HEK293 (cell line): ENCODE data around the gene SH2D2A.

ENCODE experiments used
- CTCF ChIA-PET: fragments of 350-600 bp; formaldehyde crosslinking; extraction: SDS; loops from one replicate; lab custom pipeline; 2021; ENCODE audit warnings: antibody characterized with exemption; lab: Yijun Ruan, JAX
- POLR2A ChIA-PET: fragments of 300-600 bp; formaldehyde crosslinking; extraction: SDS; loops from one replicate; lab custom pipeline; 2020; ENCODE audit warnings: antibody characterized with exemption, inconsistent platforms; lab: Yijun Ruan, JAX
- H3K27ac ChIP-seq: fragments of 200-500 bp; sonication (Bioruptor generic); 2 replicates; pipeline ENCODE4 v1.5.1; 2014; ENCODE audit warnings: low read depth, low read length, control low read depth, inconsistent platforms; ENCODE audit errors: extremely low read depth
- H3K36me3 ChIP-seq, 2 experiments: fragments of 200-500 bp in 1 of 2; sonication (Bioruptor generic) in 1 of 2; 1 replicate in 1 of 2; 2 replicates in 1 of 2; pipeline ENCODE4 v1.5.1; 2014 to 2017; ENCODE audit warnings: inconsistent platforms in 2 of 2, low read length in 2 of 2; ENCODE audit not compliant: control insufficient read depth in 2 of 2, insufficient read depth in 1 of 2
- H3K4me1 ChIP-seq: fragments of 200-500 bp; sonication (Bioruptor generic); 2 replicates; pipeline ENCODE4 v1.5.1; 2014; ENCODE audit warnings: mild to moderate bottlenecking, low read length, inconsistent platforms; ENCODE audit not compliant: control insufficient read depth, insufficient read depth
- H3K4me3 ChIP-seq: 2 replicates; pipeline ENCODE4 v1.5.1; 2011; ENCODE audit warnings: low read depth, mild to moderate bottlenecking, control low read depth, low read length, moderate library complexity
- H3K9me3 ChIP-seq: fragments of 200-500 bp; sonication (Bioruptor generic); 2 replicates; pipeline ENCODE4 v1.5.1; 2014; ENCODE audit warnings: low read depth, low read length, inconsistent platforms; ENCODE audit not compliant: control insufficient read depth, insufficient read depth
- BCL11B ChIP-seq: fragments of 450-650 bp; formaldehyde crosslinking; IDR thresholded peaks from 2 replicates; pipeline ENCODE4 v1.5.1; 2016; ENCODE audit warnings: low read depth, missing biosample characterization, missing genetic modification characterization
- EGR2 ChIP-seq: fragments of 450-650 bp; formaldehyde crosslinking; IDR thresholded peaks from 2 replicates; pipeline ENCODE4 v1.5.1; 2016; ENCODE audit warnings: low read depth, missing biosample characterization, missing genetic modification characterization
- GLIS1 ChIP-seq: fragments of 450-650 bp; formaldehyde crosslinking; IDR thresholded peaks from 2 replicates; pipeline ENCODE4 v1.5.1; 2016; ENCODE audit warnings: missing biosample characterization, missing genetic modification characterization
- KLF7 ChIP-seq: fragments of 450-650 bp; formaldehyde crosslinking; IDR thresholded peaks from 2 replicates; pipeline ENCODE4 v1.5.1; 2016; ENCODE audit warnings: missing biosample characterization, missing genetic modification characterization, borderline replicate concordance
- MEIS1 ChIP-seq: sonication (generic); formaldehyde crosslinking; IDR thresholded peaks from 2 replicates; pipeline ENCODE4 v1.8.1; 2022; ENCODE audit warnings: missing genetic modification reagents, mild to moderate bottlenecking, borderline replicate concordance
- TCF7L2 ChIP-seq: IDR thresholded peaks from 2 replicates; pipeline ENCODE4 v1.6.1; 2011; ENCODE audit warnings: low read depth, mild to moderate bottlenecking, inconsistent platforms, low read length, moderate library complexity, borderline replicate concordance
- ZBTB1 ChIP-seq: fragments of 450-650 bp; formaldehyde crosslinking; IDR thresholded peaks from 2 replicates; pipeline ENCODE4 v1.5.1; 2016; ENCODE audit warnings: missing biosample characterization, missing genetic modification characterization
- ZBTB20 ChIP-seq: fragments of 450-650 bp; formaldehyde crosslinking; IDR thresholded peaks from 2 replicates; pipeline ENCODE4 v1.5.1; 2016; ENCODE audit warnings: missing biosample characterization, missing genetic modification characterization
- ZBTB21 ChIP-seq: fragments of 450-650 bp; formaldehyde crosslinking; IDR thresholded peaks from 2 replicates; pipeline ENCODE4 v1.5.1; 2017; ENCODE audit warnings: missing biosample characterization, missing genetic modification characterization
- ZFP37 ChIP-seq: fragments of 450-650 bp; formaldehyde crosslinking; IDR thresholded peaks from 2 replicates; pipeline ENCODE4 v1.5.1; 2016; ENCODE audit warnings: missing biosample characterization, missing genetic modification characterization
- ZNF133 ChIP-seq: fragments of 450-650 bp; formaldehyde crosslinking; IDR thresholded peaks from 2 replicates; pipeline ENCODE4 v1.5.1; 2016; ENCODE audit warnings: missing biosample characterization, missing genetic modification characterization
- ZNF239 ChIP-seq: fragments of 450-650 bp; formaldehyde crosslinking; IDR thresholded peaks from 2 replicates; pipeline ENCODE4 v1.5.1; 2016; ENCODE audit warnings: missing biosample characterization, missing genetic modification characterization
- ZNF366 ChIP-seq: fragments of 450-650 bp; formaldehyde crosslinking; conservative IDR thresholded peaks from 2 replicates; pipeline ENCODE4 v1.5.1; 2016; ENCODE audit warnings: missing biosample characterization, missing genetic modification characterization
- ZNF391 ChIP-seq: fragments of 450-650 bp; formaldehyde crosslinking; IDR thresholded peaks from 2 replicates; pipeline ENCODE4 v1.5.1; 2016; ENCODE audit warnings: low read depth, missing biosample characterization, missing genetic modification characterization, borderline replicate concordance
- ZNF394 ChIP-seq: fragments of 450-650 bp; formaldehyde crosslinking; IDR thresholded peaks from 2 replicates; pipeline ENCODE4 v1.5.1; 2016; ENCODE audit warnings: missing biosample characterization, missing genetic modification characterization, mild to moderate bottlenecking, moderate library complexity, borderline replicate concordance
- ZNF473 ChIP-seq: fragments of 450-650 bp; formaldehyde crosslinking; IDR thresholded peaks from 2 replicates; pipeline ENCODE4 v1.5.1; 2017; ENCODE audit warnings: missing biosample characterization, missing genetic modification characterization
- ZNF596 ChIP-seq: fragments of 450-650 bp; IDR thresholded peaks from 2 replicates; pipeline ENCODE4 v1.5.0; 2018; ENCODE audit warnings: missing biosample characterization, mild to moderate bottlenecking, missing genetic modification characterization, moderate library complexity
- ZNF600 ChIP-seq: fragments of 450-650 bp; formaldehyde crosslinking; IDR thresholded peaks from 2 replicates; pipeline ENCODE4 v1.5.1; 2016; ENCODE audit warnings: missing biosample characterization, missing genetic modification characterization
- ZNF610 ChIP-seq: fragments of 450-650 bp; formaldehyde crosslinking; IDR thresholded peaks from 2 replicates; pipeline ENCODE4 v1.5.1; 2016; ENCODE audit warnings: missing biosample characterization, missing genetic modification characterization, borderline replicate concordance
- ZNF707 ChIP-seq: fragments of 450-650 bp; formaldehyde crosslinking; IDR thresholded peaks from 2 replicates; pipeline ENCODE4 v1.5.1; 2016; ENCODE audit warnings: missing biosample characterization, missing genetic modification characterization
- ZNF747 ChIP-seq: fragments of 450-650 bp; formaldehyde crosslinking; IDR thresholded peaks from 2 replicates; pipeline ENCODE4 v1.5.1; 2016; ENCODE audit warnings: missing biosample characterization, missing genetic modification characterization
- TF ChIP-seq, protein P1 (sequence below): fragments of 450-650 bp; formaldehyde crosslinking; IDR thresholded peaks from 2 replicates; pipeline ENCODE4 v1.5.1; 2017; ENCODE audit warnings: missing biosample characterization, missing genetic modification characterization
- TF ChIP-seq, protein P2 (sequence below): fragments of 450-650 bp; formaldehyde crosslinking; IDR thresholded peaks from 2 replicates; pipeline ENCODE4 v1.5.1; 2016; ENCODE audit warnings: missing biosample characterization, missing genetic modification characterization
- TF ChIP-seq, protein P3 (sequence below): fragments of 450-650 bp; formaldehyde crosslinking; IDR thresholded peaks from 2 replicates; pipeline ENCODE4 v1.5.1; 2017; ENCODE audit warnings: missing biosample characterization, missing genetic modification characterization
- TF ChIP-seq, protein P4 (sequence below): fragments of 450-650 bp; formaldehyde crosslinking; IDR thresholded peaks from 2 replicates; pipeline ENCODE4 v1.5.1; 2017; ENCODE audit warnings: missing biosample characterization, missing genetic modification characterization
- TF ChIP-seq, protein P5 (sequence below): fragments of 450-650 bp; formaldehyde crosslinking; IDR thresholded peaks from 2 replicates; pipeline ENCODE4 v1.5.1; 2016; ENCODE audit warnings: missing biosample characterization, missing genetic modification characterization

Gene SH2D2A

DNA sequence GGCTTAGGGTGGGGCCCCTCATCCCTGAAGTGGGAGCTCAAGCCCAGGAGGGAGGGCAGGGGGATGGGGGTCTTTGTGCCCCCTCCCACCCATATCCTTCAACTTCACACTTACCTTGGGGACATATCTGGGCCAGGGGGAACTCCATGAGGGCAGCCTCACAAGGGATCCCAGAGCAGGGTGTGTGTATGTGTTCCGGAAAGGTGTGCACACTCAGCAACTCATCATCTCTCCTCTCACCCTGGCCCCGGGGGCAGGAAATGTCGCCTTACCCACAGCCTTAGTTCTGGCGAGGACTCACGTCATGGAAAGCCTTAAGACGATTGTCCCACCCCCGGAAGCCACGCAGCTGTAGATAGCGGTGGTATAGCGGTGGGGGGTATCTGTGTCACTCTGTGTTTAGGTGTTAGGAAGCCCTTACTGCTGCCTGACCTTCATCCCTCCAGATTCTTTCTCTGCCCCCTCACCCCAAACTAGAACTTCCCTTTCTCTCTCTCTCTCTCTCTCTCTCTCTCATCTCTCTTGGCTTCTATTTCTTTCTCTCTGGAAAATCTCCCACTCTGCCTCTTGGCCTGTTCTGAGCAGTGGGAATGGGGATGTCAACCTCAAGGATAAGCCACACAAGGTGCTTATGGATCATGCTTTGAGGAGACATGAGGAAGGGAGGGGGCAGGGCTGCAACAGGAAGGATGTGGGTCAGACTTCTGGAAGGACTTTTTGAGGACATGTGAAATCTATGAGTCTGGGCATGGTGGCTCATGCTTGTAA lies at the start of gene SH2D2A:
Gene SH2D2A, minus strand, starts transcription at position 288 of the 768 bp plus-strand sequence. Its CDS starts 140 bp downstream, at position 148.
- no peaks in the 10 kb centered on the region for H3K9me3 ChIP-seq
- H3K27ac ChIP-seq: no peak within 1 kb of the TSS
- H3K4me3 ChIP-seq: no peak within 1 kb of the TSS
- no peaks in the 10 kb centered on the region for H3K4me1 ChIP-seq
- H3K36me3 ChIP-seq: no peaks in the 10 kb centered on the region
- CTCF ChIA-PET: interaction anchor here (1.0 to 1.5 kb wide), 3 partner anchors 22 to 44 kb away, joined by 3 to 9 read pairs (median 4); partner anchors contain the start of gene NTRK1
- POLR2A ChIA-PET: no interaction called here
- TF ChIP-seq MEIS1 (CRISPR knock-in tag) (no peak), ZBTB1 (tag by site-specific recombination) (no peak), EGR2 (tag by site-specific recombination) (peak; percentile 41; the same call in 1 of the 2 replicates), ZNF391 (tag by site-specific recombination) (no peak), ZNF366 (tag by site-specific recombination) (peak; percentile 54), ZNF707 (tag by site-specific recombination) (no peak), KLF7 (tag by site-specific recombination) (no peak), ZNF596 (tag by site-specific recombination) (peak; percentile 84), TCF7L2 (no peak), ZNF473 (no peak), ZNF600 (tag by site-specific recombination) (peak; percentile 79), ZNF239 (tag by site-specific recombination) (no peak), GLIS1 (tag by site-specific recombination) (peak; percentile 76), ZNF747 (no peak), BCL11B (tag by site-specific recombination) (no peak), ZBTB20 (tag by site-specific recombination) (no peak), ZNF133 (tag by site-specific recombination) (no peak), ZBTB21 (tag by site-specific recombination) (peak; percentile 81), ZNF394 (tag by site-specific recombination) (no peak), ZNF610 (tag by site-specific recombination) (no peak), ZFP37 (tag by site-specific recombination) (no peak)
- TF ChIP-seq, protein P1, sequence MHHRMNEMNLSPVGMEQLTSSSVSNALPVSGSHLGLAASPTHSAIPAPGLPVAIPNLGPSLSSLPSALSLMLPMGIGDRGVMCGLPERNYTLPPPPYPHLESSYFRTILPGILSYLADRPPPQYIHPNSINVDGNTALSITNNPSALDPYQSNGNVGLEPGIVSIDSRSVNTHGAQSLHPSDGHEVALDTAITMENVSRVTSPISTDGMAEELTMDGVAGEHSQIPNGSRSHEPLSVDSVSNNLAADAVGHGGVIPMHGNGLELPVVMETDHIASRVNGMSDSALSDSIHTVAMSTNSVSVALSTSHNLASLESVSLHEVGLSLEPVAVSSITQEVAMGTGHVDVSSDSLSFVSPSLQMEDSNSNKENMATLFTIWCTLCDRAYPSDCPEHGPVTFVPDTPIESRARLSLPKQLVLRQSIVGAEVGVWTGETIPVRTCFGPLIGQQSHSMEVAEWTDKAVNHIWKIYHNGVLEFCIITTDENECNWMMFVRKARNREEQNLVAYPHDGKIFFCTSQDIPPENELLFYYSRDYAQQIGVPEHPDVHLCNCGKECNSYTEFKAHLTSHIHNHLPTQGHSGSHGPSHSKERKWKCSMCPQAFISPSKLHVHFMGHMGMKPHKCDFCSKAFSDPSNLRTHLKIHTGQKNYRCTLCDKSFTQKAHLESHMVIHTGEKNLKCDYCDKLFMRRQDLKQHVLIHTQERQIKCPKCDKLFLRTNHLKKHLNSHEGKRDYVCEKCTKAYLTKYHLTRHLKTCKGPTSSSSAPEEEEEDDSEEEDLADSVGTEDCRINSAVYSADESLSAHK (tag by site-specific recombination): no peak
- TF ChIP-seq, protein P2, sequence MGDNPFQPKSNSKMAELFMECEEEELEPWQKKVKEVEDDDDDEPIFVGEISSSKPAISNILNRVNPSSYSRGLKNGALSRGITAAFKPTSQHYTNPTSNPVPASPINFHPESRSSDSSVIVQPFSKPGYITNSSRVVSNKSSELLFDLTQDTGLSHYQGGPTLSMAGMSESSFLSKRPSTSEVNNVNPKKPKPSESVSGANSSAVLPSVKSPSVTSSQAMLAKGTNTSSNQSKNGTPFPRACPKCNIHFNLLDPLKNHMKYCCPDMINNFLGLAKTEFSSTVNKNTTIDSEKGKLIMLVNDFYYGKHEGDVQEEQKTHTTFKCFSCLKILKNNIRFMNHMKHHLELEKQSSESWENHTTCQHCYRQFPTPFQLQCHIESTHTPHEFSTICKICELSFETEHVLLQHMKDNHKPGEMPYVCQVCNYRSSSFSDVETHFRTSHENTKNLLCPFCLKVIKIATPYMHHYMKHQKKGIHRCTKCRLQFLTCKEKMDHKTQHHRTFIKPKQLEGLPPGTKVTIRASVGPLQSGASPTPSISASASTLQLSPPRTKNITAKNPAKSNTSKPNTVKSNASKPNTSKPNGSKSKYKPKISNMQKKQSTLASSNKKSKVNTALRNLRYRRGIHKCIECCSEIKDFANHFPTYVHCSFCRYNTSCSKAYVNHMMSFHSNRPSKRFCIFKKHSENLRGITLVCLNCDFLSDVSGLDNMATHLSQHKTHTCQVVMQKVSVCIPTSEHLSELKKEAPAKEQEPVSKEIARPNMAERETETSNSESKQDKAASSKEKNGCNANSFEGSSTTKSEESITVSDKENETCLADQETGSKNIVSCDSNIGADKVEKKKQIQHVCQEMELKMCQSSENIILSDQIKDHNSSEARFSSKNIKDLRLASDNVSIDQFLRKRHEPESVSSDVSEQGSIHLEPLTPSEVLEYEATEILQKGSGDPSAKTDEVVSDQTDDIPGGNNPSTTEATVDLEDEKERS (tag by site-specific recombination): no peak
- TF ChIP-seq, protein P3, sequence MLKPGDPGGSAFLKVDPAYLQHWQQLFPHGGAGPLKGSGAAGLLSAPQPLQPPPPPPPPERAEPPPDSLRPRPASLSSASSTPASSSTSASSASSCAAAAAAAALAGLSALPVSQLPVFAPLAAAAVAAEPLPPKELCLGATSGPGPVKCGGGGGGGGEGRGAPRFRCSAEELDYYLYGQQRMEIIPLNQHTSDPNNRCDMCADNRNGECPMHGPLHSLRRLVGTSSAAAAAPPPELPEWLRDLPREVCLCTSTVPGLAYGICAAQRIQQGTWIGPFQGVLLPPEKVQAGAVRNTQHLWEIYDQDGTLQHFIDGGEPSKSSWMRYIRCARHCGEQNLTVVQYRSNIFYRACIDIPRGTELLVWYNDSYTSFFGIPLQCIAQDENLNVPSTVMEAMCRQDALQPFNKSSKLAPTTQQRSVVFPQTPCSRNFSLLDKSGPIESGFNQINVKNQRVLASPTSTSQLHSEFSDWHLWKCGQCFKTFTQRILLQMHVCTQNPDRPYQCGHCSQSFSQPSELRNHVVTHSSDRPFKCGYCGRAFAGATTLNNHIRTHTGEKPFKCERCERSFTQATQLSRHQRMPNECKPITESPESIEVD (tag by site-specific recombination): no peak
- TF ChIP-seq, protein P4, sequence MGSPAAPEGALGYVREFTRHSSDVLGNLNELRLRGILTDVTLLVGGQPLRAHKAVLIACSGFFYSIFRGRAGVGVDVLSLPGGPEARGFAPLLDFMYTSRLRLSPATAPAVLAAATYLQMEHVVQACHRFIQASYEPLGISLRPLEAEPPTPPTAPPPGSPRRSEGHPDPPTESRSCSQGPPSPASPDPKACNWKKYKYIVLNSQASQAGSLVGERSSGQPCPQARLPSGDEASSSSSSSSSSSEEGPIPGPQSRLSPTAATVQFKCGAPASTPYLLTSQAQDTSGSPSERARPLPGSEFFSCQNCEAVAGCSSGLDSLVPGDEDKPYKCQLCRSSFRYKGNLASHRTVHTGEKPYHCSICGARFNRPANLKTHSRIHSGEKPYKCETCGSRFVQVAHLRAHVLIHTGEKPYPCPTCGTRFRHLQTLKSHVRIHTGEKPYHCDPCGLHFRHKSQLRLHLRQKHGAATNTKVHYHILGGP (tag by site-specific recombination): no peak
- TF ChIP-seq, protein P5, sequence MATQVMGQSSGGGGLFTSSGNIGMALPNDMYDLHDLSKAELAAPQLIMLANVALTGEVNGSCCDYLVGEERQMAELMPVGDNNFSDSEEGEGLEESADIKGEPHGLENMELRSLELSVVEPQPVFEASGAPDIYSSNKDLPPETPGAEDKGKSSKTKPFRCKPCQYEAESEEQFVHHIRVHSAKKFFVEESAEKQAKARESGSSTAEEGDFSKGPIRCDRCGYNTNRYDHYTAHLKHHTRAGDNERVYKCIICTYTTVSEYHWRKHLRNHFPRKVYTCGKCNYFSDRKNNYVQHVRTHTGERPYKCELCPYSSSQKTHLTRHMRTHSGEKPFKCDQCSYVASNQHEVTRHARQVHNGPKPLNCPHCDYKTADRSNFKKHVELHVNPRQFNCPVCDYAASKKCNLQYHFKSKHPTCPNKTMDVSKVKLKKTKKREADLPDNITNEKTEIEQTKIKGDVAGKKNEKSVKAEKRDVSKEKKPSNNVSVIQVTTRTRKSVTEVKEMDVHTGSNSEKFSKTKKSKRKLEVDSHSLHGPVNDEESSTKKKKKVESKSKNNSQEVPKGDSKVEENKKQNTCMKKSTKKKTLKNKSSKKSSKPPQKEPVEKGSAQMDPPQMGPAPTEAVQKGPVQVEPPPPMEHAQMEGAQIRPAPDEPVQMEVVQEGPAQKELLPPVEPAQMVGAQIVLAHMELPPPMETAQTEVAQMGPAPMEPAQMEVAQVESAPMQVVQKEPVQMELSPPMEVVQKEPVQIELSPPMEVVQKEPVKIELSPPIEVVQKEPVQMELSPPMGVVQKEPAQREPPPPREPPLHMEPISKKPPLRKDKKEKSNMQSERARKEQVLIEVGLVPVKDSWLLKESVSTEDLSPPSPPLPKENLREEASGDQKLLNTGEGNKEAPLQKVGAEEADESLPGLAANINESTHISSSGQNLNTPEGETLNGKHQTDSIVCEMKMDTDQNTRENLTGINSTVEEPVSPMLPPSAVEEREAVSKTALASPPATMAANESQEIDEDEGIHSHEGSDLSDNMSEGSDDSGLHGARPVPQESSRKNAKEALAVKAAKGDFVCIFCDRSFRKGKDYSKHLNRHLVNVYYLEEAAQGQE (tag by site-specific recombination): no peak
